ENCODE data around the gene EPHA2. TPM values are rescaled to one million over a fixed set of nuclear protein-coding genes. Genes with fewer than 3 reads are reported as not detected.

The EPHA2 gene
- total RNA-seq, 1 experiment from 2014 or later: 248 TPM

- H3K27ac Mint-ChIP-seq (ENCODE audit: low read depth, unreplicated experiment): peak overlapping the region; percentile 78
- intact Hi-C loops (cut with micrococcal nuclease): no loop called here
- ChIA-PET CTCF (interaction anchor here (1.0 kb wide), 1 partner anchor 51 kb away, joined by 4 read pairs; no protein-coding TSS in a partner anchor), POLR2A (interaction anchor here (1.2 kb wide), 1 partner anchor 10 kb away, joined by 6 read pairs; no protein-coding TSS in a partner anchor)
- H3K4me3 Mint-ChIP-seq (ENCODE audit: unreplicated experiment): no peak overlapping the region
- no peaks in the 10 kb centered on the region for H3K9me3 Mint-ChIP-seq (ENCODE audit: unreplicated experiment)
- no peaks in the 10 kb centered on the region for H3K27me3 Mint-ChIP-seq (ENCODE audit: insufficient read depth, unreplicated experiment)
- H3K36me3 Mint-ChIP-seq (ENCODE audit: insufficient read depth, unreplicated experiment): peaks cover 99% of the 10 kb centered on the region
- no peak for DNase-seq (ENCODE audit: unreplicated experiment)
- no TSS peak for BruUV-seq (replicated peaks)
- no peak for TF ChIP-seq CTCF (IDR thresholded peaks at IDR 0.05; ENCODE audit: unreplicated experiment)
- peaks cover 20% of the 10 kb centered on the region for H3K4me1 Mint-ChIP-seq (ENCODE audit: insufficient read depth, unreplicated experiment)
These were observed 20.4 kb downstream of the EPHA2 start for GRCh38 chr1:16135501-16135900.

- BruUV-seq (replicated peaks): no TSS peak
- no peak overlapping the region for H3K4me3 Mint-ChIP-seq (ENCODE audit: unreplicated experiment)
- ChIA-PET POLR2A (no interaction called here), CTCF (no interaction called here)
- no peaks in the 10 kb centered on the region for H3K27me3 Mint-ChIP-seq (ENCODE audit: insufficient read depth, unreplicated experiment)
- intact Hi-C loops (cut with micrococcal nuclease): no loop called here
- H3K36me3 Mint-ChIP-seq (ENCODE audit: insufficient read depth, unreplicated experiment): peaks cover 100% of the 10 kb centered on the region
- peaks cover 16% of the 10 kb centered on the region for H3K4me1 Mint-ChIP-seq (ENCODE audit: insufficient read depth, unreplicated experiment)
- no peak for DNase-seq (ENCODE audit: unreplicated experiment)
- no peak for TF ChIP-seq CTCF (IDR thresholded peaks at IDR 0.05; ENCODE audit: unreplicated experiment)
- H3K9me3 Mint-ChIP-seq (ENCODE audit: unreplicated experiment): no peaks in the 10 kb centered on the region
- H3K27ac Mint-ChIP-seq (ENCODE audit: low read depth, unreplicated experiment): peak overlapping the region; percentile 78
These were observed 21.0 kb downstream of the EPHA2 start for GRCh38 chr1:16134906-16135305.

- Mint-ChIP-seq H3K9me3 (ENCODE audit: unreplicated experiment) (no peaks in the 10 kb centered on the region), H3K4me1 (ENCODE audit: insufficient read depth, unreplicated experiment) (peaks cover 10% of the 10 kb centered on the region), H3K4me3 (ENCODE audit: unreplicated experiment) (no peak overlapping the region), H3K27ac (ENCODE audit: low read depth, unreplicated experiment) (no peak overlapping the region), H3K27me3 (ENCODE audit: insufficient read depth, unreplicated experiment) (no peaks in the 10 kb centered on the region), H3K36me3 (ENCODE audit: insufficient read depth, unreplicated experiment) (peaks cover 100% of the 10 kb centered on the region)
- ChIA-PET CTCF (interaction anchor here (0.6 to 1.0 kb wide), 2 partner anchors 21 to 106 kb away, joined by 4 to 10 read pairs; no protein-coding TSS in a partner anchor), POLR2A (no interaction called here)
- no peak for DNase-seq (ENCODE audit: unreplicated experiment)
- no peak for TF ChIP-seq CTCF (IDR thresholded peaks at IDR 0.05; ENCODE audit: unreplicated experiment)
- intact Hi-C loops (cut with micrococcal nuclease): no loop called here
- BruUV-seq (replicated peaks): no TSS peak
These were observed 21.6 kb downstream of the EPHA2 start for GRCh38 chr1:16134066-16134801.

GRCh38 chr1:16133007-16133961, 22.6 kb downstream of the EPHA2 start:
- ChIA-PET POLR2A (no interaction called here), CTCF (interaction anchor here (0.6 to 1.0 kb wide), 2 partner anchors 21 to 107 kb away, joined by 4 to 10 read pairs; no protein-coding TSS in a partner anchor)
- Mint-ChIP-seq H3K4me1 (ENCODE audit: insufficient read depth, unreplicated experiment) (peaks cover 9% of the 10 kb centered on the region), H3K27me3 (ENCODE audit: insufficient read depth, unreplicated experiment) (no peaks in the 10 kb centered on the region), H3K4me3 (ENCODE audit: unreplicated experiment) (no peak overlapping the region), H3K9me3 (ENCODE audit: unreplicated experiment) (no peaks in the 10 kb centered on the region), H3K36me3 (ENCODE audit: insufficient read depth, unreplicated experiment) (peaks cover 100% of the 10 kb centered on the region), H3K27ac (ENCODE audit: low read depth, unreplicated experiment) (no peak overlapping the region)
- BruUV-seq (replicated peaks): no TSS peak
- intact Hi-C loops (cut with micrococcal nuclease): no loop called here
- no peak for DNase-seq (ENCODE audit: unreplicated experiment)
- TF ChIP-seq CTCF (IDR thresholded peaks at IDR 0.05; ENCODE audit: unreplicated experiment): no peak

All from MCF 10A (cell line).